ENCODE results near the gene MCF2L.

The MCF2L gene

GRCh38 chr13:113026391-113026910 is 57.4 kb downstream of the MCF2L start:
- TF ChIP-seq CTCF (IDR thresholded peaks at IDR 0.05) = no peak

- TF ChIP-seq CTCF (IDR thresholded peaks at IDR 0.05) = no peak
Observed at GRCh38 chr13:113027095-113027494, 58.1 kb downstream of the MCF2L start.

DNA sequence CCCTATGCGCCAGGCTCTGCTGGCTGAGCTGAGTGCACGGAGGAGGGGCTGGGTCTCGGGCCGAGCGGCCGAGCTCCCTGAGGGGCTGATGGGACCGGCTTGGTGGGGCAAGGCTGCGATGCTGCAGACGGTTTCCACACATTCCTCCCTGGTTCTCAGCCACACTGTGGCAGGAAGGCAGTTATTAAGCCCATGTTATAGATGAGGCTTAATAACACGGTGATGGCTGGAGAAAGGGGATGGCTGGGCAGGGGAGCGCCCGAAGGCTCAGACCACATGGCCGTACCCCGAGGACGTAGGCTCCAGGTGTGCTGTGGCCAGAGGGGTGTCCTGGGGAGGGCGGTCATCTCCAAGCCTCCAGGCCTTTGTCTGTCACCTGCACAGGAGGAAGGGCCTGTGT is 58.6 kb downstream of the MCF2L start:
- no peak for TF ChIP-seq CTCF (IDR thresholded peaks at IDR 0.05)

DNA sequence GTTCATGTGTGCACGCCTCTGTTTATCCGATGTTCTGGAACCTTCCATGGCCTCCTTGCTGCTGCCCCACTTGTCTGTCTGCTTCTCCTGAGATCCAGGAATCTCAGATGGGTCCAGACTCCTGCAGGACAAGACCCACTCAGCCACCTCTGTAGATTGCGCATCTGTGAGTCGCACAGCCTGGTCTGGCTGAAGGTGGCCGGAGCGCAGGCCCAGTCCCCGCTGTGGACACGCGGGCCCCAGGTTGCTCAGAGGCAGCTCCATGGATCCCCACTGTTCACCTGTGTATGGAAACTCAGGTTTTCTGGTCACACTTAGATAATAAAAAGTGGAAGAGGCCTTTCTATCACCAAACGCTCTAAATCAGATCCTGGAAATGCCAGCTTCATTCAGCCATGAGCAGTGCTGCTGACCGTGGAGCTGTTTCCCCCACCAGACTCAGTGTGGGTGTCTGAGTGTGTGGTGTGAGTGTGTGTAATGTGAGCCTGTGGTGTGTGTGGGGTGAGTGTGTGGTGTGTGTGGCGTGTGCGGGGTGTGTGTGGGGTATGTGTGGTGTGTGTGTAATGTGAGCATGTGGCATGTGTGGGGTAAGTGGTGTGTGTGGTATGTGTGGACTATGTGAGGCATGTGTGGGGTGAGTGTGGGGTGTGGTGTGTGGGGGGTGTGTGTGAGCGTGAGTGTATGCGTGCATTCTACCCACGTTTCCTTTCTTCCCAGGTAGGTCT is 59.5 kb downstream of the MCF2L start:
- no peak for TF ChIP-seq CTCF (IDR thresholded peaks at IDR 0.05)

GRCh38 chr13:113029061-113029445 is 60.0 kb downstream of the MCF2L start:
- TF ChIP-seq CTCF (IDR thresholded peaks at IDR 0.05) = no peak

GRCh38 chr13:113029487-113030258 is 60.7 kb downstream of the MCF2L start:
- peak; percentile 90 for TF ChIP-seq CTCF (IDR thresholded peaks at IDR 0.05)

- TF ChIP-seq CTCF (IDR thresholded peaks at IDR 0.05) = no peak
Observed at GRCh38 chr13:113031465-113031864, 62.5 kb downstream of the MCF2L start.

Measured in LNCAP (cell line).